GM18502 (cell line): ENCODE measurements around the gene NSL1.
"Not testable (repeated sequence)": the region's sequence is repeated elsewhere in the genome, so short reads cannot be mapped to it uniquely, and the experiment has no call there.

Experiments used
- ATAC-seq: cut with Tn5 transposase; IDR thresholded peaks from one replicate; pipeline ENCODE4 v1.9.1; 2021; ENCODE audit warnings: mild to moderate bottlenecking; ENCODE audit not compliant: unreplicated experiment, poor library complexity

The NSL1 gene

GRCh38 chr1:212752934-212753497 is 38.6 kb downstream of the NSL1 start:
- peak; percentile 46 for ATAC-seq

GRCh38 chr1:212752252-212752933 is 39.2 kb downstream of the NSL1 start:
- ATAC-seq, result peak; percentile 38

GRCh38 chr1:212749821-212750535 is 41.6 kb downstream of the NSL1 start:
- ATAC-seq, result no peak

GRCh38 chr1:212746546-212746945 is 45.0 kb downstream of the NSL1 start:
- no peak for ATAC-seq

GRCh38 chr1:212745303-212745702 is 46.3 kb downstream of the NSL1 start:
- ATAC-seq, result no peak

- no peak for ATAC-seq
Measured at GRCh38 chr1:212743901-212744475, 47.6 kb downstream of the NSL1 start.

GRCh38 chr1:212738330-212738729 is 53.2 kb downstream of the NSL1 start:
- no peak for ATAC-seq

GRCh38 chr1:212737559-212737958 is 54.0 kb downstream of the NSL1 start:
- no peak for ATAC-seq

- ATAC-seq, result no peak
Measured at GRCh38 chr1:212733109-212733508, 58.5 kb downstream of the NSL1 start.

GRCh38 chr1:212731630-212732029 is 59.9 kb downstream of the NSL1 start:
- ATAC-seq, result no peak

- no peak for ATAC-seq
Measured at GRCh38 chr1:212728606-212729005, 63.0 kb downstream of the NSL1 start.

- ATAC-seq, result no peak
Measured at GRCh38 chr1:212727386-212728181, 64.0 kb downstream of the NSL1 start.

GRCh38 chr1:212724679-212725078 is 66.9 kb downstream of the NSL1 start:
- not testable (repeated sequence) for ATAC-seq

- no peak for ATAC-seq
Measured at GRCh38 chr1:212722270-212722957, 69.2 kb downstream of the NSL1 start.

GRCh38 chr1:212721388-212722247 is 70.0 kb downstream of the NSL1 start:
- no peak for ATAC-seq

- ATAC-seq, result no peak
Measured at GRCh38 chr1:212719633-212720032, 71.9 kb downstream of the NSL1 start.

- no peak for ATAC-seq
Measured at GRCh38 chr1:212718499-212718898, 73.1 kb downstream of the NSL1 start.

GRCh38 chr1:212716161-212716560 is 75.4 kb downstream of the NSL1 start:
- ATAC-seq, result no peak
